ENCODE measurements around the gene WNK2.

Gene WNK2

GRCh38 chr9:93256878-93257807 is 73.2 kb downstream of the WNK2 start:
- DNase-seq = no peak

DNA sequence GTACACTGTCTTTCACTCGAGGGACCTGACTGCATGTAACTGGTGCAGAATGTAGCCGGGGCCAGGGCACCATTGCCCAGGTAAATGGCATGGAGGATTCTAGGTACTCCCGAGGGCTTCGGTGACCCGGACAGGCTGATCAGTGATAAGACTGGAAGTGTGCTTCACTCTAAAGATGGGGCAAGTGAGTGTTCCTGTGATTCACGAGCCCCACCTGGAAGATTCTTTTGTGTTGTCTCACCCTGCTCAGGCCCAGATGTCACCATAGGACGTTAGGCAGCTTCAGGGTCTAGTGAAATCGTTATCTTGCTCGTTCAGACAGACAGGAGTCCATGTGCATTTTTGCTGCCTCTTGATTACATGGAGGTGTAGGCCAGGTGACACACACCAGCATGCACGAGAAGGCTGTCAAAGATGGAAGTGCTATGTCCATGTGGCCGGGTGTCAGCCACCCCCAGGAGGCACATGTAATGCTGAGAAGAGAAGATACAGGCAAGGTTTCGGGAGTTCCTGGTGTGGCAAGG is 73.9 kb downstream of the WNK2 start:
- DNase-seq = no peak

DNA sequence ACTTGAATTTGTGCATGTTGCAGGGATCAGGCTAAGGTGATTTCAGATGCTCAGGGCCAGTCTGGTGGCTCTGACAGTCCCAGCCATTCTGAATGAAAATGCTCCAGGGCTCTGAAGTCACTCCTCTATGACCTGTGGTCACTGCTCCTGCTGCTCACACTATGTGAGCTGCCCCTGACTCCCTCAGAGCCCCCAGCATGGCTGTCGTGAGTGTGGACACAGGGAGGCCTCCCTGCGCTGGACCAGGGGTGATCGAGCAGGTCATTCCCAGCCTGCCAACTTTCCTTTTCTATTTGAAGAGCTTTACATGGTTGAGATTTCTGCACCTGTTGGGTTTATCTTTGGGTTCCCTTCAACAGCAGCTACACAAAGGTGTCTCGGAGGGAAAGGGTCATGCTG is 74.5 kb downstream of the WNK2 start:
- DNase-seq = no peak

DNA sequence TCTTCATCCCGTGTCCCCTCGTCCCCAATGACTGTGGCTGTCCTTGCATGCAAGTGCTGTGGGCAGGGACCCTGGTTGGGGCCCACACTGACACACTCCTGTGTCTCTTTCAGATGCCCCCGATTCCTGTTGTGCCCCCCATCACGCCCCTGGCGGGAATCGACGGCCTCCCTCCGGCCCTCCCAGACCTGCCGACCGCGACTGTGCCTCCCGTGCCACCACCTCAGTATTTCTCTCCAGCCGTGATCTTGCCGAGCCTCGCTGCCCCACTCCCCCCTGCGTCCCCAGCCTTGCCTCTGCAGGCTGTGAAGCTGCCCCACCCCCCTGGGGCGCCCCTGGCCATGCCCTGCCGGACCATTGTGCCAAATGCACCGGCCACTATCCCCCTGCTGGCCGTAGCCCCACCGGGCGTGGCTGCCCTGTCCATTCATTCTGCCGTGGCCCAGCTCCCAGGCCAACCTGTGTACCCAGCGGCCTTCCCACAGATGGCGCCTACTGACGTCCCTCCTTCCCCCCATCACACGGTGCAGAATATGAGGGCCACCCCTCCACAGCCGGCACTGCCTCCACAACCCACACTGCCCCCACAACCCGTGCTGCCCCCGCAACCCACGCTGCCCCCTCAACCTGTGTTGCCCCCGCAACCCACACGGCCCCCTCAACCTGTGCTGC is 75.0 kb downstream of the WNK2 start:
- no peak for DNase-seq

DNA sequence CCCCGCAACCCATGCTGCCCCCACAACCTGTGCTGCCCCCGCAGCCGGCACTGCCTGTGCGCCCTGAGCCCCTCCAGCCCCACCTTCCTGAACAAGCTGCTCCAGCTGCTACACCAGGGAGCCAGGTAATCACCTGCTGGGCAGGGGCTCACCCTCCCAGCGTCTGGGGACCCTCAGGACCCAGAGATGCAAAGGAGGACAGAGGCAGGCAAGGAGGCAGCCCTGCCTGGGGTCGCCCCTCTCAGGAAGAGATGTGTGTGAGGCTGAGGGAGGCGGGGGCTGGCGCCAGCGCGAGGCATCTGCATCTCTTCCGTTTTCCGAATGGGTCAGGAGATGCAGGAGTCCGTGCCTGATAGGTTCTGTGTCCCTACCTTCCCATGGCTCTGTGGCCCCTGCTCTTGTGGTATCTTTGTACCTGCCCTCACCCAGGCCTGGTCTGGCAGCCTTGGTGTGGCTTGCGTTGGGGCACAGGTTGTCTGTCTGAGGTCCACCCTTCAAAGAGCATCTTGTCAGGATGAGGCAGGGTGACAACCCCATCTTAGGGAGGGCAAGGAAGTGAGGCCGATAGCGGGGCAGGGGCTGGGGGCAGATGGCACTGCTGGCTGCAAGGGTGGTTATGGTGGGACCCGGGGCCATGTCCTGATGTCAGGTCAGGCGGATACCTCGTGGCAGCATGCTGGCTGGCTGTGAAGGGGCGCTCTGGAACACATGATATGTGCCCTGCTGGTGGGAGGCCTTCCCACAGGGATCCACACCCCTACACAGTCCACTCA is 75.7 kb downstream of the WNK2 start:
- no peak for DNase-seq

- DNase-seq = no peak
Measured at GRCh38 chr9:93260263-93261066, 76.5 kb downstream of the WNK2 start.

GRCh38 chr9:93261281-93261680 is 77.3 kb downstream of the WNK2 start:
- no peak for DNase-seq

- DNase-seq = no peak
Measured at GRCh38 chr9:93261735-93262523, 78.0 kb downstream of the WNK2 start.

DNA sequence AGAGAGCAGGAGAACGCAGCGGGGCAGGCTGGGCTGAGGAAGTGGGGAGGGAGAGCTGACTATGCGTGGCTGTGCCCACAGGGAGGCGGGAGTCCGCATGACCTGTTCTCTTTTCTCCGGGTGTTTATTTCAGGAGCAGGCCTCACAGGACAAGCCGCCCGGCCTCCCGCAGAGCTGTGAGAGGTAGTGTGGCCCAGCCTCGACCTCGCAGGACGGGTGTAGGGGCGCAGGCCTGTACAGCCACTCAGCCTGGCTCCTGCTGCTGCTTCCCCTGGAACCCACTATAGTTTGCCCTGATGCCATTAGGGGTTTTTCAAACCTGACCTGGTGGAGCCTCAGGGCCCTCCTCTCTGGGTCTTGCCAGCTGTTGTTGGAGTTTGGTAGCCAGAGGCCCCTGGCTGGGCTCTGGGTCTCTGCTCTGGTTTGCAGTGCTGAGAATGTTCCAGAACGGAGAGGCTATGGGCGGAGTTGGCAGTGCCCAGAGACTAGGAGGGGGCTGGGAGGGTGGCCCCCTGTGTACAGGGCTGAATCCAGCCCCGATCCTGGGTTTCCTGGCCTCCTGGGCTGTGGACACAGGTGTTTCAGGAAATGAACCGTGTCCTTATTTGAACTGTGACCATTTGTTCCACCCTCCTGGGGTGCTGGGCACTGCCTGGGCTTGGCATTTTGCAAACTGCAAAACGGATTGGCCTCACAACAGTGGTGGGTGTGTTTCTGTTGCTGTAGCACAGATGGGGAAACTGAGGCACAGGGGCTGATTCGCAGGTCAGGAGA is 78.8 kb downstream of the WNK2 start:
- DNase-seq = no peak

DNA sequence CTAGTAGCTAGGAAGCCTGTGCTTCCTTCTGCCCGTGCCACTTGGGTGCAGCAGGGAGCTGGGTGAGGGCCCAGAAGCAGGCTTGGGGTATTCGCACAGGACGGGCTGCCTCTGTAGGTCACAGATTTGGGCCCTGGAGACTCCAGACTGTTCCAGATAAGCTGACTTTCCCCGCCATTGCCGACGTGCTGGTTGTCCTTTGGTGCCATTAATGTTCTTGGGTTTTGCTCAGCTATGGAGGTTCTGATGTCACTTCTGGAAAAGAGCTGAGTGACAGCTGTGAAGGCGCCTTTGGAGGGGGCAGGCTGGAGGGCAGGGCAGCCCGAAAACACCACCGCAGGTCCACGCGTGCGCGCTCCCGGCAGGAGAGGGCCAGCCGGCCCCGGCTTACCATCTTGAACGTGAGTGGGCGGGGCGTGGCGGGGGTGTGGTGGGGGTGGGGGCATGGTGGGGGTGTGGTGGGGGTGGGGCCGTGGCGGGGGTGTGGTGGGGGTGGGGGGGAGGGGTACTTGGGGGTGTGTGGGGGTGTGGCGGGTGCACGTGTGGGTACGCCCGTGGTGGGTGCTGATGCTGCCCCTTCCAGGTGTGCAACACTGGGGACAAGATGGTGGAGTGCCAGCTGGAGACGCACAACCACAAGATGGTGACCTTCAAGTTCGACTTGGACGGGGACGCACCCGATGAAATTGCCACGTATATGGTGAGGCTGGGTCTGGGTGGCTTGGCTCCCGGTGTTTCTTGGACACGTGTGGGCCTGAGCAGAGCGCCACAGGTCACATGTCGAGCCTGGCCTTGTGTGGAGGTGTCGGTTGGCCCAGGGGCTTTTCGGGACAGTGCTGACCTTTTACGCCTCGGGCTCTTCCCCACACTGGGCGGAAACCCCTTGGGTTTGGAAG is 79.6 kb downstream of the WNK2 start:
- no peak for DNase-seq

DNA sequence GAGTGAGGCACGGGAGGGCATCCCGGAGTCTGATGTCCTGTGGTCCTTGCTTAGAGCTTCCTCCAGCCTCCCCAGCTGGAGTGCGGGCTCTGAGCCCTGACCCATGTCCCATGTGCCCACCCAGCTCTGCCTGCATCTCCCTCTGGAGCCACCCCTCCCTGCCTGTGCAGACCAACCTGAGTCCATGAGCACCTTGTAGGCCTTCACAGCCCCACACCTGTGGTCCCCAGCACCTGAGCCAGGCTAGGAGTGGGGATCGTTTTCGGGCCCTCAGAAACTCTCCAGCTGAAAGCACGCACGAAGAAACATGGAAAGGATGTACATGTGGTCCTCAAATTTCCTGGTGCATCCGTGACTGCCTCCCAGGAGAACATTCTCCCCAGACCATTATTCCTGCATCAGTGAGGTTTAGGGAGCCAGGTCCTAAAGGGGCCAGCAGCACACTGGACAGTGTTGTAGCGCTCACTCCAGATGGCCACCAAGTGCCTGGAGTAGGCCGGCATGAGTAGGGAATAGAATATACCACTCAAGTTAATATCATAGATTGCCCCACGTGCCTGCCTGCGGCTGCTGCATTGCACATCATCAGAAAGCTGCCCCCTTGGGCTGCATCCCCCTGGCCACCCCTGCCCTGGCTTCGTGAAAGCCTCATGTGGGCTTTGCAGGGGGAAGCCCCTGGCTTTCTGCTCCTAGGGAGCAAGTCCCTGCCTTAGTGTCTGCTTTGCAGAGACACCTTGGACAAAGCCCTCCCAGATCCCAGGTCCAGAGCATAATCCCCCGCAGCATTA is 80.6 kb downstream of the WNK2 start:
- no peak for DNase-seq

GRCh38 chr9:93265301-93265971 is 81.5 kb downstream of the WNK2 start:
- DNase-seq = no peak

GRCh38 chr9:93265972-93266371 is 82.0 kb downstream of the WNK2 start:
- DNase-seq = no peak

GRCh38 chr9:93266521-93267001 is 82.6 kb downstream of the WNK2 start:
- no peak for DNase-seq

GRCh38 chr9:93267091-93267541 is 83.2 kb downstream of the WNK2 start:
- no peak for DNase-seq

GRCh38 chr9:93267681-93268505 is 84.0 kb downstream of the WNK2 start:
- DNase-seq = no peak
